Karpas-422 (cell line): ENCODE results near the gene GRID2. TPM values are rescaled to one million over a fixed set of nuclear protein-coding genes. Genes with fewer than 3 reads are reported as not detected.

Source experiments
- DNase-seq: peaks from one replicate; pipeline ENCODE4 v3.0.0-alpha.2; 2015
- H2AFZ ChIP-seq: fragments of 200-600 bp; sonication (generic); 2 replicates; pipeline ENCODE4 v1.6.1; 2014; ENCODE audit warnings: antibody characterized with exemption, low read length, mixed read lengths
- H3K27ac ChIP-seq: fragments of 200-600 bp; sonication (generic); 2 replicates; pipeline ENCODE4 v1.5.1; 2014; ENCODE audit warnings: mild to moderate bottlenecking, low read length, moderate library complexity
- H3K27me3 ChIP-seq: fragments of 200-600 bp; sonication (generic); 2 replicates; pipeline ENCODE4 v1.6.1; 2014; ENCODE audit warnings: low read length, mixed read lengths
- H3K36me3 ChIP-seq: fragments of 200-600 bp; sonication (generic); 2 replicates; pipeline ENCODE4 v1.6.1; 2014; ENCODE audit warnings: low read length, mixed read lengths; ENCODE audit not compliant: insufficient read depth
- H3K4me1 ChIP-seq: fragments of 200-600 bp; sonication (generic); 2 replicates; pipeline ENCODE4 v1.6.1; 2014; ENCODE audit warnings: mild to moderate bottlenecking, low read length, mixed read lengths
- H3K4me2 ChIP-seq: fragments of 200-600 bp; sonication (generic); 2 replicates; pipeline ENCODE4 v1.6.1; 2014; ENCODE audit warnings: low read length, low read depth, mild to moderate bottlenecking; ENCODE audit not compliant: poor library complexity, severe bottlenecking
- H3K4me3 ChIP-seq: fragments of 200-600 bp; sonication (generic); 2 replicates; pipeline ENCODE4 v1.5.1; 2014; ENCODE audit warnings: mild to moderate bottlenecking, antibody characterized with exemption, low read length, mixed read lengths
- H3K79me2 ChIP-seq: fragments of 200-600 bp; sonication (generic); 2 replicates; pipeline ENCODE4 v1.6.1; 2014; ENCODE audit warnings: mild to moderate bottlenecking, low read length, mixed read lengths
- H3K9ac ChIP-seq: fragments of 200-600 bp; sonication (generic); 2 replicates; pipeline ENCODE4 v1.6.0; 2014; ENCODE audit warnings: low read length
- H3K9me2 ChIP-seq: fragments of 200-600 bp; sonication (generic), shearing (Covaris generic); replicated peaks from 2 replicates; pipeline ENCODE4 v1.6.0; 2014; ENCODE audit warnings: mild to moderate bottlenecking, low read length, moderate library complexity; ENCODE audit not compliant: insufficient read depth
- H3K9me3 ChIP-seq: fragments of 300-700, 200-600 bp; sonication (generic); 2 replicates; pipeline ENCODE4 v1.6.1; 2014; ENCODE audit warnings: low read length, mixed read lengths
- H4K20me1 ChIP-seq: fragments of 200-600 bp; sonication (generic); 2 replicates; pipeline ENCODE4 v1.6.1; 2014; ENCODE audit warnings: mild to moderate bottlenecking, antibody characterized with exemption, low read length, low read depth; ENCODE audit not compliant: insufficient read depth
- total RNA-seq: library from RNA; depleted of rRNA; stranded (reverse); fragments of >200 nt; shearing (Covaris generic); gene quantifications from 2 replicates; pipeline ENCODE4 v1.2.3, GENCODE V29; 2014; ENCODE audit warnings: low replicate concordance

The GRID2 gene
- total RNA-seq, 1 experiment from 2014 or later = not detected

GRCh38 chr4:93174598-93174997, 870.8 kb downstream of the GRID2 start:
- Histone ChIP-seq H3K4me3 (no peak overlapping the region), H3K27me3 (no peaks in the 10 kb centered on the region), H3K9me2 (no peaks in the 10 kb centered on the region), H3K4me1 (no peaks in the 10 kb centered on the region), H3K9ac (no peak overlapping the region), H3K9me3 (peaks cover 11% of the 10 kb centered on the region), H3K36me3 (no peaks in the 10 kb centered on the region), H3K27ac (no peak overlapping the region), H3K79me2 (no peaks in the 10 kb centered on the region), H2AFZ (no peak overlapping the region), H4K20me1 (no peaks in the 10 kb centered on the region), H3K4me2 (no peak overlapping the region)
- DNase-seq = no peak

GRCh38 chr4:93178279-93178678, 874.5 kb downstream of the GRID2 start:
- H3K9ac ChIP-seq = no peak overlapping the region
- no peaks in the 10 kb centered on the region for H3K36me3 ChIP-seq
- H2AFZ ChIP-seq = no peak overlapping the region
- H3K4me1 ChIP-seq = no peaks in the 10 kb centered on the region
- DNase-seq = no peak
- no peak overlapping the region for H3K4me2 ChIP-seq
- H3K79me2 ChIP-seq = no peaks in the 10 kb centered on the region
- H3K27me3 ChIP-seq = no peaks in the 10 kb centered on the region
- H4K20me1 ChIP-seq = no peaks in the 10 kb centered on the region
- no peak overlapping the region for H3K4me3 ChIP-seq
- no peak overlapping the region for H3K27ac ChIP-seq
- peaks cover 7% of the 10 kb centered on the region for H3K9me3 ChIP-seq
- no peaks in the 10 kb centered on the region for H3K9me2 ChIP-seq

GRCh38 chr4:93179044-93179443, 875.3 kb downstream of the GRID2 start:
- no peak overlapping the region for H3K27ac ChIP-seq

GRCh38 chr4:93182722-93183121, 879.0 kb downstream of the GRID2 start:
- Histone ChIP-seq H3K4me2 (no peak overlapping the region), H3K4me1 (no peaks in the 10 kb centered on the region), H3K9me2 (no peaks in the 10 kb centered on the region), H3K9ac (no peak overlapping the region), H3K27me3 (no peaks in the 10 kb centered on the region), H4K20me1 (no peaks in the 10 kb centered on the region), H3K36me3 (no peaks in the 10 kb centered on the region), H3K79me2 (no peaks in the 10 kb centered on the region), H3K27ac (no peak overlapping the region), H3K4me3 (no peak overlapping the region), H3K9me3 (no peaks in the 10 kb centered on the region; the same call in 1 of the 2 replicates), H2AFZ (no peak overlapping the region)
- no peak for DNase-seq

More at GRCh38 chr4:93179044-93179443, 875.3 kb downstream of the GRID2 start:
- Histone ChIP-seq H3K9me3 (peaks cover 7% of the 10 kb centered on the region), H4K20me1 (no peaks in the 10 kb centered on the region), H3K36me3 (no peaks in the 10 kb centered on the region), H3K4me2 (no peak overlapping the region), H3K9ac (no peak overlapping the region), H3K4me1 (no peaks in the 10 kb centered on the region), H3K9me2 (no peaks in the 10 kb centered on the region), H3K4me3 (no peak overlapping the region), H3K27me3 (no peaks in the 10 kb centered on the region), H2AFZ (no peak overlapping the region), H3K79me2 (no peaks in the 10 kb centered on the region)
- no peak for DNase-seq

- Histone ChIP-seq H3K4me2 (no peak overlapping the region), H4K20me1 (no peaks in the 10 kb centered on the region), H3K9me2 (no peaks in the 10 kb centered on the region), H3K27ac (no peak overlapping the region), H3K4me1 (no peaks in the 10 kb centered on the region), H3K9me3 (no peaks in the 10 kb centered on the region; the same call in 1 of the 2 replicates), H3K79me2 (no peaks in the 10 kb centered on the region), H3K4me3 (no peak overlapping the region), H3K27me3 (no peaks in the 10 kb centered on the region), H3K36me3 (no peaks in the 10 kb centered on the region), H2AFZ (no peak overlapping the region), H3K9ac (no peak overlapping the region)
- no peak for DNase-seq
These were observed 879.8 kb downstream of the GRID2 start for GRCh38 chr4:93183576-93183975.

GRCh38 chr4:93184053-93184452, 880.3 kb downstream of the GRID2 start:
- peaks cover 4% of the 10 kb centered on the region; the same call in 1 of the 2 replicates for H3K9me3 ChIP-seq
- H3K79me2 ChIP-seq = no peaks in the 10 kb centered on the region
- no peaks in the 10 kb centered on the region for H3K27me3 ChIP-seq

GRCh38 chr4:93186846-93187245, 883.1 kb downstream of the GRID2 start:
- H3K27me3 ChIP-seq = no peaks in the 10 kb centered on the region
- no peak overlapping the region for H3K4me2 ChIP-seq
- peaks cover 4% of the 10 kb centered on the region; the same call in 1 of the 2 replicates for H3K9me3 ChIP-seq
- no peak overlapping the region for H2AFZ ChIP-seq
- H3K27ac ChIP-seq = no peak overlapping the region
- no peak for DNase-seq
- no peaks in the 10 kb centered on the region for H3K79me2 ChIP-seq
- no peaks in the 10 kb centered on the region for H4K20me1 ChIP-seq
- no peak overlapping the region for H3K4me3 ChIP-seq
- no peak overlapping the region for H3K9ac ChIP-seq
- no peaks in the 10 kb centered on the region for H3K4me1 ChIP-seq
- H3K36me3 ChIP-seq = no peaks in the 10 kb centered on the region
- no peaks in the 10 kb centered on the region for H3K9me2 ChIP-seq

More at GRCh38 chr4:93184053-93184452, 880.3 kb downstream of the GRID2 start:
- H2AFZ ChIP-seq = no peak overlapping the region
- no peak overlapping the region for H3K9ac ChIP-seq
- H3K9me2 ChIP-seq = no peaks in the 10 kb centered on the region
- H3K27ac ChIP-seq = no peak overlapping the region
- H3K4me3 ChIP-seq = no peak overlapping the region
- H3K4me2 ChIP-seq = no peak overlapping the region
- H3K36me3 ChIP-seq = no peaks in the 10 kb centered on the region
- H3K4me1 ChIP-seq = no peaks in the 10 kb centered on the region
- DNase-seq = no peak
- H4K20me1 ChIP-seq = no peaks in the 10 kb centered on the region

- Histone ChIP-seq H3K27me3 (no peaks in the 10 kb centered on the region), H3K9me2 (no peaks in the 10 kb centered on the region), H3K4me2 (no peak overlapping the region), H3K9ac (no peak overlapping the region), H2AFZ (no peak overlapping the region), H3K4me3 (no peak overlapping the region), H4K20me1 (no peaks in the 10 kb centered on the region), H3K79me2 (no peaks in the 10 kb centered on the region), H3K36me3 (no peaks in the 10 kb centered on the region), H3K27ac (no peak overlapping the region), H3K9me3 (peaks cover 4% of the 10 kb centered on the region), H3K4me1 (no peaks in the 10 kb centered on the region)
- no peak for DNase-seq
These were observed 883.7 kb downstream of the GRID2 start for GRCh38 chr4:93187466-93187865.

- Histone ChIP-seq H2AFZ (no peak overlapping the region), H3K4me3 (no peak overlapping the region), H3K79me2 (no peaks in the 10 kb centered on the region), H3K9me3 (peaks cover 4% of the 10 kb centered on the region), H3K36me3 (no peaks in the 10 kb centered on the region), H3K9me2 (no peaks in the 10 kb centered on the region), H3K27ac (no peak overlapping the region), H3K9ac (no peak overlapping the region), H4K20me1 (no peaks in the 10 kb centered on the region), H3K27me3 (no peaks in the 10 kb centered on the region), H3K4me1 (no peaks in the 10 kb centered on the region), H3K4me2 (no peak overlapping the region)
- no peak for DNase-seq
These were observed 884.1 kb downstream of the GRID2 start for GRCh38 chr4:93187892-93188291.
